HepG2 (cell line): ENCODE data around the gene MYO7A.

Experiments
- SP1 ChIP-seq, 2 experiments: fragments of 450-650 bp in 1 of 2; sonication (generic) in 1 of 2; formaldehyde crosslinking in 1 of 2; IDR thresholded peaks; 2 replicates each; pipeline versions ENCODE4 v1.4.0 to v1.6.1; 2016 to 2020; ENCODE audit warnings: missing genetic modification reagents in 1 of 2
- TP53 ChIP-seq: sonication (generic); formaldehyde crosslinking; conservative IDR thresholded peaks from 2 replicates; pipeline ENCODE4 v1.4.0; 2020; ENCODE audit warnings: missing genetic modification reagents
- ZBTB4 ChIP-seq: sonication (generic); formaldehyde crosslinking; IDR thresholded peaks from 2 replicates; pipeline ENCODE4 v1.4.0; 2020; ENCODE audit warnings: missing genetic modification reagents, mild to moderate bottlenecking, borderline replicate concordance
- ZNF10 ChIP-seq: sonication (generic); formaldehyde crosslinking; IDR thresholded peaks from 2 replicates; pipeline ENCODE4 v1.4.0; 2020; ENCODE audit warnings: mild to moderate bottlenecking, low read depth, missing genetic modification reagents, borderline replicate concordance
- TF ChIP-seq, protein P1 (sequence below): sonication (generic); formaldehyde crosslinking; IDR thresholded peaks from 2 replicates; pipeline ENCODE4 v1.9.0; 2022; ENCODE audit warnings: low read depth, missing genetic modification reagents

DNA sequence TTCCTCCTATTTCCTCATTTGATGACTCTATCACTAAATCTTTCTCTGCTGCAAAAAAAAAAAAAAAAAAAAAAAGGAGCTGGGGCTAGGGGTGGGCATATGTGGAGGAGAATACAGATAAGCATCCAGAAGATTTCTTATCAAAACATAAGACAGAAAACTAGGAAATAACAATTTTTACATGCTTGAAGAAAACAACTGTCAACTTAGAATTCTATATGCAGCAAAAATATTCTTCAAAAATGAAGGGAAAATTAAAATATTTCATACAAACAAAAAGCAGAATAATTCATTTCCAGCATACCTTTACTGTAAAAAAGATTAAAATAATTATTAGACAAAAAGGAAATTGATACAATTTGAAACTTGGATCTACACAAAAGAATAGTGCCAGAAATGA lies 134.8 kb downstream of the MYO7A start:
- no peak for TF ChIP-seq ZNF10 (CRISPR knock-in tag)
- TF ChIP-seq, protein P1, sequence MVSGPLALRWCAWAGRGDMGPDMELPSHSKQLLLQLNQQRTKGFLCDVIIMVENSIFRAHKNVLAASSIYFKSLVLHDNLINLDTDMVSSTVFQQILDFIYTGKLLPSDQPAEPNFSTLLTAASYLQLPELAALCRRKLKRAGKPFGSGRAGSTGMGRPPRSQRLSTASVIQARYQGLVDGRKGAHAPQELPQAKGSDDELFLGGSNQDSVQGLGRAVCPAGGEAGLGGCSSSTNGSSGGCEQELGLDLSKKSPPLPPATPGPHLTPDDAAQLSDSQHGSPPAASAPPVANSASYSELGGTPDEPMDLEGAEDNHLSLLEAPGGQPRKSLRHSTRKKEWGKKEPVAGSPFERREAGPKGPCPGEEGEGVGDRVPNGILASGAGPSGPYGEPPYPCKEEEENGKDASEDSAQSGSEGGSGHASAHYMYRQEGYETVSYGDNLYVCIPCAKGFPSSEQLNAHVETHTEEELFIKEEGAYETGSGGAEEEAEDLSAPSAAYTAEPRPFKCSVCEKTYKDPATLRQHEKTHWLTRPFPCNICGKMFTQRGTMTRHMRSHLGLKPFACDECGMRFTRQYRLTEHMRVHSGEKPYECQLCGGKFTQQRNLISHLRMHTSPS (CRISPR knock-in tag) = no peak
- no peak for TF ChIP-seq SP1 (IDR thresholded peaks at IDR 0.05)
- TF ChIP-seq SP1 (CRISPR knock-in tag; IDR thresholded peaks at IDR 0.05) = no peak
- no peak for TF ChIP-seq ZBTB4
- no peak for TF ChIP-seq TP53 (CRISPR knock-in tag)
